Measurements from ENCODE around the gene SH3RF2.

Gene SH3RF2

GRCh38 chr5:145976431-145977155 lies 40.2 kb downstream of the SH3RF2 start:
- peak overlapping the region; percentile 15; the same call in 1 of the 2 replicates for H3K9ac ChIP-seq (ENCODE audit: low read length)
- DNase-seq, result peak; percentile 69
- no peak overlapping the region for H3K4me3 ChIP-seq (ENCODE audit: low read length)
- H3K27ac ChIP-seq (ENCODE audit: low read length), result peak overlapping the region; percentile 55; the same call in 1 of the 2 replicates
- H3K4me2 ChIP-seq (ENCODE audit: low read depth, low read length), result peak overlapping the region; percentile 53; the same call in 1 of the 2 replicates
- H3K4me1 ChIP-seq (ENCODE audit: low read length), result peaks cover 21% of the 10 kb centered on the region
- H3K9me3 ChIP-seq (replicated peaks; ENCODE audit: insufficient read depth, low read length), result no peaks in the 10 kb centered on the region
- no peaks in the 10 kb centered on the region for H3K27me3 ChIP-seq (replicated peaks; ENCODE audit: insufficient read depth, low read length)
- no peaks in the 10 kb centered on the region for H4K20me1 ChIP-seq (ENCODE audit: insufficient read depth, low read length)
- H3F3A ChIP-seq (ENCODE audit: insufficient read depth, low read length), result no peaks in the 10 kb centered on the region
- no peaks in the 10 kb centered on the region for H3K9me2 ChIP-seq (replicated peaks; ENCODE audit: insufficient read depth, low read length)
- TF ChIP-seq EZH2phosphoT487 (IDR thresholded peaks at IDR 0.05; ENCODE audit: low read length), result no peak
- peak overlapping the region; percentile 47; the same call in 1 of the 2 replicates for H2AFZ ChIP-seq (ENCODE audit: low read length)
- no peaks in the 10 kb centered on the region for H3K79me2 ChIP-seq (ENCODE audit: low read length)
- no peaks in the 10 kb centered on the region for H3K36me3 ChIP-seq (replicated peaks; ENCODE audit: insufficient read depth, low read length)

GRCh38 chr5:145978171-145978570 lies 41.8 kb downstream of the SH3RF2 start:
- H3K27ac ChIP-seq (ENCODE audit: low read length), result no peak overlapping the region
- H3K4me1 ChIP-seq (ENCODE audit: low read length), result peaks cover 21% of the 10 kb centered on the region
- no peaks in the 10 kb centered on the region for H3K9me2 ChIP-seq (replicated peaks; ENCODE audit: insufficient read depth, low read length)
- no peaks in the 10 kb centered on the region for H3K79me2 ChIP-seq (ENCODE audit: low read length)
- no peaks in the 10 kb centered on the region for H3K9me3 ChIP-seq (replicated peaks; ENCODE audit: insufficient read depth, low read length)
- no peaks in the 10 kb centered on the region for H3K27me3 ChIP-seq (replicated peaks; ENCODE audit: insufficient read depth, low read length)
- H3K4me3 ChIP-seq (ENCODE audit: low read length), result no peak overlapping the region
- H3K9ac ChIP-seq (ENCODE audit: low read length), result no peak overlapping the region
- no peaks in the 10 kb centered on the region for H4K20me1 ChIP-seq (ENCODE audit: insufficient read depth, low read length)
- DNase-seq, result no peak
- TF ChIP-seq EZH2phosphoT487 (IDR thresholded peaks at IDR 0.05; ENCODE audit: low read length), result no peak
- no peak for TF ChIP-seq EZH2 (optimal IDR thresholded peaks at IDR 0.05; ENCODE audit: low read depth, low read length)
- TF ChIP-seq CTCF (IDR thresholded peaks at IDR 0.05; ENCODE audit: low read length), result no peak
- no peaks in the 10 kb centered on the region for H3F3A ChIP-seq (ENCODE audit: insufficient read depth, low read length)
- no peak overlapping the region for H2AFZ ChIP-seq (ENCODE audit: low read length)
- H3K4me2 ChIP-seq (ENCODE audit: low read depth, low read length), result no peak overlapping the region
- no peaks in the 10 kb centered on the region for H3K36me3 ChIP-seq (replicated peaks; ENCODE audit: insufficient read depth, low read length)

GRCh38 chr5:145978708-145979107 lies 42.3 kb downstream of the SH3RF2 start:
- DNase-seq, result no peak
- TF ChIP-seq EZH2 (optimal IDR thresholded peaks at IDR 0.05; ENCODE audit: low read depth, low read length), result no peak

GRCh38 chr5:145979270-145980223 lies 43.2 kb downstream of the SH3RF2 start:
- TF ChIP-seq EZH2phosphoT487 (IDR thresholded peaks at IDR 0.05; ENCODE audit: low read length), result no peak
- no peak for TF ChIP-seq EZH2 (optimal IDR thresholded peaks at IDR 0.05; ENCODE audit: low read depth, low read length)
- no peak for TF ChIP-seq CTCF (IDR thresholded peaks at IDR 0.05; ENCODE audit: low read length)
- no peaks in the 10 kb centered on the region for H4K20me1 ChIP-seq (ENCODE audit: insufficient read depth, low read length)
- H3K36me3 ChIP-seq (replicated peaks; ENCODE audit: insufficient read depth, low read length), result no peaks in the 10 kb centered on the region
- H3K4me3 ChIP-seq (ENCODE audit: low read length), result no peak overlapping the region
- H3K4me1 ChIP-seq (ENCODE audit: low read length), result peaks cover 21% of the 10 kb centered on the region
- no peaks in the 10 kb centered on the region for H3K9me3 ChIP-seq (replicated peaks; ENCODE audit: insufficient read depth, low read length)
- H3K27ac ChIP-seq (ENCODE audit: low read length), result no peak overlapping the region
- DNase-seq, result no peak
- no peaks in the 10 kb centered on the region for H3K27me3 ChIP-seq (replicated peaks; ENCODE audit: insufficient read depth, low read length)
- no peaks in the 10 kb centered on the region for H3F3A ChIP-seq (ENCODE audit: insufficient read depth, low read length)
- no peaks in the 10 kb centered on the region for H3K79me2 ChIP-seq (ENCODE audit: low read length)
- no peaks in the 10 kb centered on the region for H3K9me2 ChIP-seq (replicated peaks; ENCODE audit: insufficient read depth, low read length)
- no peak overlapping the region for H2AFZ ChIP-seq (ENCODE audit: low read length)
- no peak overlapping the region for H3K9ac ChIP-seq (ENCODE audit: low read length)
- H3K4me2 ChIP-seq (ENCODE audit: low read depth, low read length), result no peak overlapping the region

More at GRCh38 chr5:145978708-145979107, 42.3 kb downstream of the SH3RF2 start:
- Histone ChIP-seq H3K79me2 (ENCODE audit: low read length) (no peaks in the 10 kb centered on the region), H3K4me3 (ENCODE audit: low read length) (no peak overlapping the region), H3K4me1 (ENCODE audit: low read length) (peaks cover 21% of the 10 kb centered on the region), H3K27me3 (replicated peaks; ENCODE audit: insufficient read depth, low read length) (no peaks in the 10 kb centered on the region), H2AFZ (ENCODE audit: low read length) (no peak overlapping the region), H4K20me1 (ENCODE audit: insufficient read depth, low read length) (no peaks in the 10 kb centered on the region), H3K4me2 (ENCODE audit: low read depth, low read length) (no peak overlapping the region), H3F3A (ENCODE audit: insufficient read depth, low read length) (no peaks in the 10 kb centered on the region), H3K9me2 (replicated peaks; ENCODE audit: insufficient read depth, low read length) (no peaks in the 10 kb centered on the region), H3K36me3 (replicated peaks; ENCODE audit: insufficient read depth, low read length) (no peaks in the 10 kb centered on the region), H3K9me3 (replicated peaks; ENCODE audit: insufficient read depth, low read length) (no peaks in the 10 kb centered on the region), H3K27ac (ENCODE audit: low read length) (no peak overlapping the region), H3K9ac (ENCODE audit: low read length) (no peak overlapping the region)
